Pancreas (tissue), 10 donors: ENCODE measurements around the gene PTAFR. TPM values are rescaled to one million over a fixed set of nuclear protein-coding genes. Genes with fewer than 3 reads are reported as not detected.

Experiments used
- ATAC-seq, 4 donors: fragments of 200-7000 bp; cut with Tn5 transposase; one replicate each; pipeline versions ENCODE4 v1.8.0 to v1.9.1; 2020; ENCODE audit warnings: mild to moderate bottlenecking in 4 of 4, moderate library complexity in 4 of 4
- DNase-seq, 6 donors: peaks; one replicate each; pipeline ENCODE4 v3.0.0-alpha.2; 2020
- FAIRE-seq: peaks from 2 replicates; lab custom pipeline; 2012; peaks lifted over from hg19 to GRCh38; lab: Jason Lieb, UNC
- H3K27ac ChIP-seq, 4 donors: fragments of 200-600 bp; sonication (generic); 1 replicate in 3 of 4; 2 replicates in 1 of 4; pipeline versions ENCODE4 v1.5.0 to v1.8.0; 2020
- H3K27me3 ChIP-seq, 4 donors: fragments of 200-600 bp; one replicate each; pipeline ENCODE4 v1.8.0; 2021
- H3K36me3 ChIP-seq, 3 donors: fragments of 200-600 bp; sonication (generic) in 1 of 3; one replicate each; pipeline versions ENCODE4 v1.5.0 to v1.8.0; 2020 to 2021
- H3K4me1 ChIP-seq, 3 donors: fragments of 200-600 bp; one replicate each; pipeline ENCODE4 v1.8.0; 2021
- H3K4me3 ChIP-seq, 4 donors: fragments of 200-600 bp; sonication (generic) in 2 of 4; one replicate each; pipeline versions ENCODE4 v1.5.0 to v1.8.0; 2020 to 2021
- H3K9me3 ChIP-seq, 4 donors: fragments of 200-600 bp; one replicate each; pipeline ENCODE4 v1.8.0; 2021
- CTCF ChIP-seq, 4 donors: fragments of 200-600 bp; sonication (generic) in 3 of 4; IDR thresholded peaks; one replicate each; pipeline versions ENCODE4 v1.5.0 to v1.8.0; 2021; ENCODE audit warnings: antibody characterized with exemption in 4 of 4
- WGBS, 2 donors: extraction: QIAGEN DNeasy Blood & Tissue Kit; methylation state at CpG; one replicate each; pipeline ENCODE4 v1.1.7; 2013; 5-methylcytosine and 5-hydroxymethylcytosine counted together
- intact Hi-C, 3 donors: fragments of 100-400 bp; cut with DNase I; formaldehyde crosslinking; loops; one replicate each; pipeline versions ENCODE4 v1.11.1 to v1.14.2; 2022
- polyA plus RNA-seq, 2 donors: library from polyadenylated mRNA; stranded (reverse); fragments of 200-250 nt; gene quantifications; one replicate each; pipeline ENCODE4 v1.2.3, GENCODE V29; 2013
- total RNA-seq, 6 donors: library from RNA; stranded (reverse); fragmentation: NEBNext Ultra II Directional in 4 of 6; extraction: Animal tissue kit (Norgen Biotek cat#: 25700) in 4 of 6; gene quantifications; one replicate each; pipeline versions ENCODE4 v1.2.1 to v1.2.4, GENCODE V29; 2021 to 2023
- donor health status: healthy with polysubstance abuse.
- donor health status: DM: no; HTN: no; CAD: no; lungs with moderate emphysema.
- donor health status: DM: no; HTN: no; CAD: no.
- donor health status: control.
- donor health status: control.
- donor health status: Bipolar disorder and iron deficiency.
- donor health status: DM: yes; HTN: yes; CAD: no.
- donor health status: DM: no; HTN: no; CAD: no.
- donor health status: DM: no; HTN: no; CAD: no.
- donor health status: DM: yes; HTN: yes; CAD: no.

PTAFR gene
- total and polyA plus RNA-seq, 8 donors: 0.37 to 13.7 (median 0.92) TPM

GRCh38 chr1:28108001-28108400, 68.5 kb downstream of the PTAFR start:
- intact Hi-C loops: loop anchor here in 1 of 3 donors (10.0 kb wide), 1 partner anchor 97 kb away; no protein-coding TSS in a partner anchor
- Histone ChIP-seq H3K9me3 (no peaks in the 10 kb centered on the region), H3K27ac (no peak overlapping the region), H3K4me1 (no peaks in the 10 kb centered on the region), H3K36me3 (no peaks in the 10 kb centered on the region), H3K27me3 (no peaks in the 10 kb centered on the region), H3K4me3 (no peak overlapping the region)
- FAIRE-seq: no peak
- DNase-seq: no peak
- TF ChIP-seq CTCF (IDR thresholded peaks at IDR 0.05): no peak
- no peak for ATAC-seq
- 87 to 93% methylated on average over 2 of the region's 2 CpGs for WGBS, 2 donors

GRCh38 chr1:28104866-28105467, 71.5 kb downstream of the PTAFR start:
- Histone ChIP-seq H3K27ac (peak overlapping the region in 3 of 4 donors; percentile 18 to 65 (median 57)), H3K9me3 (no peaks in the 10 kb centered on the region), H3K36me3 (no peaks in the 10 kb centered on the region), H3K27me3 (no peaks in the 10 kb centered on the region), H3K4me1 (no peaks in the 10 kb centered on the region), H3K4me3 (peak overlapping the region in 3 of 4 donors; percentile 7 to 31 (median 23))
- FAIRE-seq: no peak
- 8 to 16% methylated on average over 11 of the region's 11 CpGs for WGBS, 2 donors
- intact Hi-C loops: loop anchor here in 1 of 3 donors (10.0 kb wide), 1 partner anchor 100 kb away; no protein-coding TSS in a partner anchor
- ATAC-seq: peak; percentile 98 to 100 (median 99)
- TF ChIP-seq CTCF (IDR thresholded peaks at IDR 0.05): no peak
- peak; percentile 62 to 81 (median 68) for DNase-seq

GRCh38 chr1:28102189-28102588, 74.3 kb downstream of the PTAFR start:
- intact Hi-C loops: loop anchor here in 1 of 3 donors (10.0 kb wide), 1 partner anchor 103 kb away; no protein-coding TSS in a partner anchor

GRCh38 chr1:28099050-28099769, 77.3 kb downstream of the PTAFR start:
- Histone ChIP-seq H3K4me1 (no peaks in the 10 kb centered on the region), H3K27me3 (no peaks in the 10 kb centered on the region), H3K27ac (no peak overlapping the region), H3K4me3 (no peak overlapping the region), H3K36me3 (no peaks in the 10 kb centered on the region), H3K9me3 (no peaks in the 10 kb centered on the region)
- 76 to 78% methylated on average over 5 of the region's 5 CpGs for whole genome bisulfite sequencing, 2 donors
- FAIRE-seq: no peak
- intact Hi-C loops: no loop called here
- no peak for TF ChIP-seq CTCF (IDR thresholded peaks at IDR 0.05)
- no peak for ATAC-seq
- DNase-seq: no peak

More at GRCh38 chr1:28102189-28102588, 74.3 kb downstream of the PTAFR start:
- H3K36me3 ChIP-seq: no peaks in the 10 kb centered on the region
- no peak overlapping the region for H3K27ac ChIP-seq
- FAIRE-seq (no peak), DNase-seq (no peak), ATAC-seq (no peak)
- no peaks in the 10 kb centered on the region for H3K27me3 ChIP-seq
- no peak overlapping the region for H3K4me3 ChIP-seq
- no peaks in the 10 kb centered on the region for H3K4me1 ChIP-seq
- no peak for TF ChIP-seq CTCF (IDR thresholded peaks at IDR 0.05)
- H3K9me3 ChIP-seq: no peaks in the 10 kb centered on the region
- WGBS, 2 donors: 65 to 78% methylated on average over 1 of the region's 1 CpG

Other genes with a start within 250 kb of the PTAFR start
- gene SMPDL3B, start 241.7 kb downstream of the PTAFR start, total RNA-seq: 10 to 100 TPM; 14.5 to 20.4 (median 18.1) TPM
- 10 to 100 TPM in 1 of 2 donors, 1 to 10 TPM in 1; 9.9 to 12.0 TPM for gene SMPDL3B, start 241.7 kb downstream of the PTAFR start, polyA plus RNA-seq
- 1 to 10 TPM; 4.5 to 8.9 (median 6.6) TPM for gene XKR8, start 216.7 kb downstream of the PTAFR start, total RNA-seq
- gene XKR8, start 216.7 kb downstream of the PTAFR start, polyA plus RNA-seq: 1 to 10 TPM; 9.3 to 9.5 TPM
- 10 to 100 TPM in 2 of 6 donors, 1 to 10 TPM in 4; 6.0 to 14.6 (median 8.3) TPM for gene EYA3, start 88.1 kb downstream of the PTAFR start, total RNA-seq
- gene EYA3, start 88.1 kb downstream of the PTAFR start, polyA plus RNA-seq: 1 to 10 TPM; 3.4 to 4.6 TPM
- 10 to 100 TPM; 12.1 to 30.8 (median 16.6) TPM for gene DNAJC8, start 56.3 kb upstream of the PTAFR start, total RNA-seq
- gene DNAJC8, start 56.3 kb upstream of the PTAFR start, polyA plus RNA-seq: 10 to 100 TPM; 23.5 to 45.1 TPM
- 10 to 100 TPM; 37.9 to 64.0 (median 53.9) TPM for gene ATP5IF1, start 59.4 kb upstream of the PTAFR start, total RNA-seq
- gene ATP5IF1, start 59.4 kb upstream of the PTAFR start, polyA plus RNA-seq: 100 to 1,000 TPM; 204 to 239 TPM
- gene SESN2, start 82.8 kb upstream of the PTAFR start, total RNA-seq: 10 to 100 TPM in 1 of 6 donors, 1 to 10 TPM in 5; 4.0 to 38.3 (median 7.3) TPM
- gene SESN2, start 82.8 kb upstream of the PTAFR start, polyA plus RNA-seq: 1 to 10 TPM; 5.7 to 9.7 TPM
- 1 to 10 TPM; 4.3 to 7.9 (median 6.5) TPM for gene MED18, start 152.3 kb upstream of the PTAFR start, total RNA-seq
- gene MED18, start 152.3 kb upstream of the PTAFR start, polyA plus RNA-seq: 10 to 100 TPM in 1 of 2 donors, 1 to 10 TPM in 1; 7.9 to 12.5 TPM
- gene PHACTR4, start 193.1 kb upstream of the PTAFR start, total RNA-seq: 10 to 100 TPM; 13.5 to 25.8 (median 15.9) TPM
- gene PHACTR4, start 193.1 kb upstream of the PTAFR start, polyA plus RNA-seq: 10 to 100 TPM; 12.5 to 13.3 TPM